PC-9 (cell line): ENCODE data around the gene RCC1. TPM values are rescaled to one million over a fixed set of nuclear protein-coding genes. Genes with fewer than 3 reads are reported as not detected.

Experiments
- BruUV-seq: library from RNA; stranded (reverse); fragments of 400-500 nt; replicated peaks from 2 replicates; lab custom pipeline; 2021; lab: Mats Ljungman, UMichigan
- CTCF ChIA-PET: fragments of 300-600 bp; sonication (Branson Sonifier 250); formaldehyde crosslinking; loops from one replicate; lab custom pipeline; 2022; ENCODE audit warnings: antibody characterized with exemption; lab: Charles Lee
- POLR2A ChIA-PET: fragments of 300-600 bp; sonication (Branson Sonifier 250); formaldehyde crosslinking; loops from one replicate; lab custom pipeline; 2022; ENCODE audit warnings: antibody characterized with exemption; ENCODE audit not compliant: unreplicated experiment; lab: Charles Lee
- DNase-seq, 2 experiments: peaks; one replicate each; pipeline versions ENCODE4 v3.0.0 to v3.0.0-alpha.2; 2015 to 2022; ENCODE audit warnings: mixed read lengths in 1 of 2
- H2AFZ ChIP-seq: fragments of 200-600 bp; sonication (generic); 2 replicates; pipeline ENCODE4 v1.8.1; 2017; ENCODE audit warnings: antibody characterized with exemption
- H3F3A ChIP-seq: fragments of 200-600 bp; sonication (generic); 2 replicates; pipeline ENCODE4 v1.8.1; 2017; ENCODE audit warnings: antibody characterized with exemption, mild to moderate bottlenecking, low read depth; ENCODE audit not compliant: insufficient read depth
- H3K27ac ChIP-seq: fragments of 200-600 bp; sonication (generic); 2 replicates; pipeline ENCODE4 v1.6.1; 2016; ENCODE audit warnings: mixed run types
- H3K27me3 ChIP-seq: fragments of 200-600 bp; sonication (generic); 2 replicates; pipeline ENCODE4 v1.6.1; 2016; ENCODE audit warnings: low read depth, mixed run types; ENCODE audit not compliant: insufficient read depth
- H3K36me3 ChIP-seq: fragments of 200-600 bp; sonication (generic); 2 replicates; pipeline ENCODE4 v1.6.1; 2016; ENCODE audit warnings: low read depth, mixed run types
- H3K4me1 ChIP-seq: fragments of 200-600 bp; sonication (generic); replicated peaks from 2 replicates; pipeline ENCODE4 v1.6.1; 2016; ENCODE audit warnings: mixed run types; ENCODE audit not compliant: insufficient read depth
- H3K4me2 ChIP-seq: fragments of 200-600 bp; sonication (generic); 2 replicates; pipeline ENCODE4 v1.6.1; 2017; ENCODE audit warnings: mixed run types
- H3K4me3 ChIP-seq: fragments of 200-600 bp; sonication (generic); 2 replicates; pipeline ENCODE4 v1.6.1; 2016; ENCODE audit warnings: mixed run types
- H3K79me2 ChIP-seq: fragments of 200-600 bp; sonication (generic); 2 replicates; pipeline ENCODE4 v1.6.1; 2017; ENCODE audit warnings: low read depth, mixed run types
- H3K9me2 ChIP-seq: fragments of 200-600 bp; sonication (generic); 2 replicates; pipeline ENCODE4 v1.8.1; 2017; ENCODE audit warnings: mild to moderate bottlenecking; ENCODE audit not compliant: insufficient read depth
- H3K9me3 ChIP-seq: fragments of 200-600 bp; sonication (generic); 2 replicates; pipeline ENCODE4 v1.8.1; 2016; ENCODE audit warnings: low read depth; ENCODE audit not compliant: insufficient read depth
- H4K20me1 ChIP-seq: fragments of 200-600 bp; sonication (generic); 2 replicates; pipeline ENCODE4 v1.8.1; 2017; ENCODE audit not compliant: insufficient read depth
- CTCF ChIP-seq: fragments of 200-600 bp; sonication (generic); conservative IDR thresholded peaks from 2 replicates; pipeline ENCODE4 v1.6.1; 2017; ENCODE audit warnings: mixed run types, antibody characterized with exemption, mild to moderate bottlenecking, moderate library complexity
- EZH2 ChIP-seq: fragments of 200-600 bp; sonication (generic); IDR thresholded peaks from 2 replicates; pipeline ENCODE4 v1.8.0; 2017; ENCODE audit warnings: antibody characterized with exemption, low read depth
- intact Hi-C: fragments of 100-400 bp; cut with micrococcal nuclease; formaldehyde crosslinking; loops from one replicate; pipeline ENCODE4 v1.10.0; 2022; ENCODE audit not compliant: unreplicated experiment
- total RNA-seq: library from RNA; stranded (reverse); gene quantifications from 2 replicates; pipeline ENCODE4 v1.2.3, GENCODE V29; 2021

Gene RCC1
- total RNA-seq, 1 experiment from 2014 or later: 134 TPM

- H3K27ac ChIP-seq: peak overlapping the region; percentile 22; the same call in 1 of the 2 replicates
- H3K4me1 ChIP-seq: peaks cover 13% of the 10 kb centered on the region
- H3K9me2 ChIP-seq: no peaks in the 10 kb centered on the region
- H3K4me2 ChIP-seq: no peak overlapping the region
- DNase-seq: no peak
- no peaks in the 10 kb centered on the region for H3K9me3 ChIP-seq
- TF ChIP-seq EZH2: no peak
- no peak for TF ChIP-seq CTCF
- H3F3A ChIP-seq: peaks cover 51% of the 10 kb centered on the region
- H3K36me3 ChIP-seq: peaks cover 28% of the 10 kb centered on the region
- intact Hi-C loops: no loop called here
- peaks cover 28% of the 10 kb centered on the region for H4K20me1 ChIP-seq
- CTCF ChIA-PET: interaction anchor here (0.6 kb wide), 2 partner anchors 12 to 69 kb away, joined by 4 read pairs; no protein-coding TSS in a partner anchor
- POLR2A ChIA-PET: interaction anchor here (0.6 to 0.7 kb wide), 2 partner anchors 72 to 181 kb away, joined by 3 read pairs; no protein-coding TSS in a partner anchor
- no peaks in the 10 kb centered on the region for H3K27me3 ChIP-seq
- no peak overlapping the region for H3K4me3 ChIP-seq
- no TSS peak for BruUV-seq
- no peak overlapping the region for H2AFZ ChIP-seq
- peaks cover 30% of the 10 kb centered on the region for H3K79me2 ChIP-seq
Observed at GRCh38 chr1:28577052-28577678, 71.3 kb downstream of the RCC1 start.

- peaks cover 9% of the 10 kb centered on the region for H3K4me1 ChIP-seq
- H3F3A ChIP-seq: peaks cover 56% of the 10 kb centered on the region
- no peaks in the 10 kb centered on the region for H3K27me3 ChIP-seq
- H4K20me1 ChIP-seq: peaks cover 28% of the 10 kb centered on the region
- H2AFZ ChIP-seq: no peak overlapping the region
- ChIA-PET CTCF (no interaction called here), POLR2A (interaction anchor here (0.6 to 0.7 kb wide), 3 partner anchors 24 to 299 kb away, joined by 3 to 9 read pairs (median 8); no protein-coding TSS in a partner anchor)
- no peaks in the 10 kb centered on the region for H3K9me2 ChIP-seq
- intact Hi-C loops: no loop called here
- no peaks in the 10 kb centered on the region for H3K9me3 ChIP-seq
- no peak overlapping the region for H3K4me2 ChIP-seq
- DNase-seq: no peak
- H3K36me3 ChIP-seq: peaks cover 28% of the 10 kb centered on the region
- no TSS peak for BruUV-seq
- no peak overlapping the region for H3K4me3 ChIP-seq
- H3K27ac ChIP-seq: peak overlapping the region; percentile 22; the same call in 1 of the 2 replicates
- peaks cover 30% of the 10 kb centered on the region for H3K79me2 ChIP-seq
- TF ChIP-seq EZH2 (no peak), CTCF (no peak)
Observed at GRCh38 chr1:28577738-28578536, 72.1 kb downstream of the RCC1 start.

- DNase-seq: no peak
- peaks cover 30% of the 10 kb centered on the region for H3K79me2 ChIP-seq
- H3K4me2 ChIP-seq: peak overlapping the region; percentile 82; the same call in 1 of the 2 replicates
- intact Hi-C loops: no loop called here
- H3K9me2 ChIP-seq: no peaks in the 10 kb centered on the region
- H3F3A ChIP-seq: peaks cover 56% of the 10 kb centered on the region
- no peaks in the 10 kb centered on the region for H3K9me3 ChIP-seq
- H3K4me1 ChIP-seq: peaks cover 9% of the 10 kb centered on the region
- no peak overlapping the region for H2AFZ ChIP-seq
- peaks cover 28% of the 10 kb centered on the region for H4K20me1 ChIP-seq
- peaks cover 28% of the 10 kb centered on the region for H3K36me3 ChIP-seq
- H3K4me3 ChIP-seq: no peak overlapping the region
- ChIA-PET POLR2A (interaction anchor here (0.6 kb wide), 4 partner anchors 21 to 313 kb away, joined by 8 to 21 read pairs (median 8); no protein-coding TSS in a partner anchor), CTCF (interaction anchor here (0.7 kb wide), 1 partner anchor 23 kb away, joined by 4 read pairs; no protein-coding TSS in a partner anchor)
- no peaks in the 10 kb centered on the region for H3K27me3 ChIP-seq
- TF ChIP-seq EZH2: no peak
- no peak for TF ChIP-seq CTCF
- no TSS peak for BruUV-seq
- H3K27ac ChIP-seq: peak overlapping the region; percentile 81
Observed at GRCh38 chr1:28578696-28579218, 72.9 kb downstream of the RCC1 start.
